AG04450 (cell line): ENCODE results near the gene TLR8. TPM values are rescaled to one million over a fixed set of nuclear protein-coding genes. Genes with fewer than 3 reads are reported as not detected.

ENCODE experiments used
- CTCF ChIA-PET: fragments of 300-600, 350-600 bp; formaldehyde crosslinking; extraction: SDS; loops from one replicate; lab custom pipeline; 2022; ENCODE audit warnings: antibody characterized with exemption, inconsistent platforms; lab: Charles Lee
- POLR2A ChIA-PET: fragments of 350-600 bp; formaldehyde crosslinking; extraction: SDS; loops from one replicate; lab custom pipeline; 2021; ENCODE audit warnings: antibody characterized with exemption, inconsistent platforms; lab: Yijun Ruan, JAX
- DNase-seq: peaks from one replicate; pipeline ENCODE4 v3.0.0-alpha.2; 2011; ENCODE audit warnings: low read depth, low spot score
- H3K27ac ChIP-seq: one replicate; pipeline ENCODE4 v1.5.1; 2012; ENCODE audit warnings: low read depth, low read length, control low read depth
- H3K27me3 ChIP-seq: one replicate; pipeline ENCODE4 v1.6.0; 2012; ENCODE audit warnings: low read length; ENCODE audit not compliant: control insufficient read depth, insufficient read depth
- H3K4me3 ChIP-seq: 2 replicates; pipeline ENCODE4 v1.5.1; 2011; ENCODE audit warnings: mild to moderate bottlenecking, low read depth, low read length, control low read depth
- H3K9me3 ChIP-seq: 2 replicates; pipeline ENCODE4 v1.5.1; 2012; ENCODE audit warnings: low read length; ENCODE audit not compliant: control insufficient read depth, insufficient read depth
- CTCF ChIP-seq: IDR thresholded peaks from 2 replicates; pipeline ENCODE4 v1.5.1; 2011; ENCODE audit warnings: low read depth, low read length, control low read depth, inconsistent platforms
- polyA plus RNA-seq: library from polyadenylated mRNA; depleted of rRNA; stranded (reverse); fragments of >200 nt; gene quantifications from 2 replicates; pipeline ENCODE4 v1.2.3, GENCODE V29; 2011

Gene TLR8
- polyA plus RNA-seq, 1 experiment: not detected

- H3K27ac ChIP-seq: no peak overlapping the region
- ChIA-PET CTCF (no interaction called here), POLR2A (no interaction called here)
- TF ChIP-seq CTCF: no peak
- DNase-seq: no peak
- H3K27me3 ChIP-seq: no peaks in the 10 kb centered on the region
- H3K9me3 ChIP-seq: no peaks in the 10 kb centered on the region
- H3K4me3 ChIP-seq: no peak overlapping the region
Measured at GRCh38 chrX:12922599-12922919, 16.1 kb downstream of the TLR8 start.

DNA sequence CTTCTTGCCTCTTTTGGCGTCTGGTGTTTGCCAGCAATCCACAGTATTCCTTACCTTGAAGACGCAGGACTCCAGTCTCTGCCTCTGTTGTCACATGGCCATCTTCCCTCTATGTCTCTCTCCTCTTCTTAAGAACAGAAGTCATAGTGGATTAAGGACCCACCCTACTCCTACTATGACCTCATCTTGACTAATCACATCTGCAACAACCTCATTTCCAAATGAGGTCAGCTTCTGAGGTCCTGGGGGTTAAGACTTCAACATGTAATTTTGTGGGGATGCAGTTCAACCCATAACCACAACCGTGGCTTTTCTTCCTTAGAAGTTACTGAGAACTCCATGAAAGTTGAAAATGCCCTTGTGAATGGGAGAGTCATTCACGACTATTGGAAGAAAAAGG lies 23.3 kb downstream of the TLR8 start:
- Histone ChIP-seq H3K27me3 (no peaks in the 10 kb centered on the region), H3K4me3 (no peak overlapping the region), H3K9me3 (no peaks in the 10 kb centered on the region), H3K27ac (no peak overlapping the region)
- DNase-seq: no peak
- no peak for TF ChIP-seq CTCF
- ChIA-PET CTCF (interaction anchor here (1.3 kb wide), 1 partner anchor 17 kb away, joined by 6 read pairs; no protein-coding TSS in a partner anchor), POLR2A (no interaction called here)

- POLR2A ChIA-PET: no interaction called here
- Histone ChIP-seq H3K27ac (no peak overlapping the region), H3K27me3 (no peaks in the 10 kb centered on the region), H3K9me3 (no peaks in the 10 kb centered on the region), H3K4me3 (no peak overlapping the region)
- TF ChIP-seq CTCF: no peak
- CTCF ChIA-PET: interaction anchor here (1.3 kb wide), 1 partner anchor 17 kb away, joined by 6 read pairs; no protein-coding TSS in a partner anchor
- no peak for DNase-seq
Measured at GRCh38 chrX:12930150-12930549, 23.7 kb downstream of the TLR8 start.

GRCh38 chrX:12932244-12932643 lies 25.8 kb downstream of the TLR8 start:
- no peak for TF ChIP-seq CTCF
- no peak for DNase-seq
- no peak overlapping the region for H3K27ac ChIP-seq
- ChIA-PET CTCF (interaction anchor here (2.2 kb wide), 1 partner anchor 14 kb away, joined by 9 read pairs; no protein-coding TSS in a partner anchor), POLR2A (no interaction called here)
- no peaks in the 10 kb centered on the region for H3K9me3 ChIP-seq
- no peak overlapping the region for H3K4me3 ChIP-seq
- H3K27me3 ChIP-seq: no peaks in the 10 kb centered on the region

- ChIA-PET CTCF (no interaction called here), POLR2A (no interaction called here)
- no peaks in the 10 kb centered on the region for H3K27me3 ChIP-seq
- H3K4me3 ChIP-seq: no peak overlapping the region
- no peak for TF ChIP-seq CTCF
- H3K9me3 ChIP-seq: no peaks in the 10 kb centered on the region
- no peak for DNase-seq
- H3K27ac ChIP-seq: no peak overlapping the region
Measured at GRCh38 chrX:12934850-12935249, 28.4 kb downstream of the TLR8 start.
